DMS79 treated with DMSO at 0.1 percent for 48 hours (cell line): ENCODE measurements around the gene CALN1.
"Not testable (repeated sequence)": the region's sequence is repeated elsewhere in the genome, so short reads cannot be mapped to it uniquely, and the experiment has no call there.

Experiments
- DNase-seq: peaks from one replicate; lab custom pipeline; 2025; lab: John Stamatoyannopoulos, UW

The CALN1 gene

DNA sequence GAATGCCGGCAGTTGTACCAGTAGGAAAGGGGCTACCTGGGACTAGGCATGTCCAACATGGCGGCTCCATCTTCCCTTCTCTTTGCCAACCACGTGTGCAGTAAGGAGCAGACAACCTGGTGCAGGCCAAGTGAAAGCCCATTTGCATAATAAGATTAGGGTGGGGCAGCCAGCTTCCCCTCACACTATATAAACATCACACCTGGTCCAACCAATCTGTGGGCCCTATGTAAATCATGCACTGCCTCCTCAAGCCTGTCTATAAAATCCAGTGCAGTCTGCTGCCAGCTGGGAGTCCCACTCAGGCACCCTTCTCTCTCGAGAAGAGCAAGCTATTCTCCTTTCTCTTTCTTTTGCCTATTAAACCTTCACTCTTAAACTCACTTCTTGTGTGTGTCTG, 429.3 kb downstream of the CALN1 start:
- DNase-seq: no peak

GRCh38 chr7:71976645-71977044, 435.5 kb downstream of the CALN1 start:
- DNase-seq: no peak

GRCh38 chr7:71974611-71975010, 437.5 kb downstream of the CALN1 start:
- DNase-seq: no peak

GRCh38 chr7:71972534-71972933, 439.6 kb downstream of the CALN1 start:
- DNase-seq: no peak

GRCh38 chr7:71970725-71971124, 441.4 kb downstream of the CALN1 start:
- DNase-seq: no peak

DNA sequence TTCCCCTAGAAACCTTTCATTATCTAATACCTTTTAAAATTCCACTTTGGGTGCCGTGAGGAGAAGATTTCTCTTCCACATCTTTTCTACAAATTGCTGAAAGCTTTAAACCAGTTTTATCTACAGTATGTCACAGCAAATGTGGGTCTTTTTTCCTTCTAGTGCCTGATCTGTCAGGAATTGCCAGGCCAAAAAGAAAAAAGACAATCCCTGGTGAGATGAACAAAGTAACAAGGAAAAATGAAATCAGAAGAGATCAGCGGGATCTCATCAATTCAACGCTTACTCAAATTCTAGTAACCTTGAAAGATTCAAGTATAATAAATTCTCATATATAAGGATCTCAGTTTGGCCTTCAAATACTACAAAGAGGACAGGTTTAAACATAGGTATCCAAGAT, 449.5 kb downstream of the CALN1 start:
- no peak for DNase-seq

DNA sequence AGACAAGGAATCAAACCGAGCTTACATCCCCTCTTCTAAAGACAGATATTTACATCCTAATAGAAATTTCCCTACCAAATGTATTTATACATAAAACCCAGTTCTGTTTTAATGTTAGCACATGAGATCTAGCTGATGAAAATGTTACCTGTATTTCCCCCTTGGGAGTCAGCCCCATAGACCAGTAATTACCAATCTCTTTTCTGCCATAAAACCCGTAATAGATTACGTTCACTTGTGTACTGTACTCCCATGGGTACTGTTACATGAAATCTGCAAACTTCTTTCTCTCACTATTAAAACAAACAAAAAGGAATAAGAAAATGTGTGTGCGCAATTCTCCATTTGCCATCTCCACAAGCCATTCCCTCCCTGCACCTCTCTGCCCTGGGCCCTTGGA, 450.9 kb downstream of the CALN1 start:
- DNase-seq: no peak

GRCh38 chr7:71942115-71942514, 470.0 kb downstream of the CALN1 start:
- no peak for DNase-seq

DNA sequence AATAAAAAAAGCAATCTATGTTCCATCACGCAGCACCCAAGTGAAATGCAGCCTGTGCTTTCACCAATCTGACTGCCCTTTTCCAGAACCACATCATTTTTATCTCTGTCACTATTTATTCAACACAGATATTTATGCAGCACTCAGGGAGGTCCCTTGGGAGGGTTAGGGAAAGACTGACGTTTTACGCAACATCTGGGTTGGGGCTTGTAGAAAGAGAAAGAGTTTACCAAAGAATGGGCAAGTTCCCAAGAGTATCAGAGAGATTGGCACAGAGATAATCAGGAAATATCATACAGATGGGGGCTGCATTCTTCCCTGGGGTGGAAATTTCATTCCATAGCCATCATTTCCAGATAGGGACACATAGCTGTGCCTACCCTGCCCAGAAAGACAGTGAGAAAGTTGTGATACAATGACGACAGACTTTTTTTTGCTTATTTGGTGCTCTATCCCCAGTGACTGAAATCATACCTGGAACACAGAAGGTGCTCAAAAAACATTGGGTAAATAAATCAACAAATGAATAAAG, 474.2 kb downstream of the CALN1 start:
- DNase-seq: no peak

DNA sequence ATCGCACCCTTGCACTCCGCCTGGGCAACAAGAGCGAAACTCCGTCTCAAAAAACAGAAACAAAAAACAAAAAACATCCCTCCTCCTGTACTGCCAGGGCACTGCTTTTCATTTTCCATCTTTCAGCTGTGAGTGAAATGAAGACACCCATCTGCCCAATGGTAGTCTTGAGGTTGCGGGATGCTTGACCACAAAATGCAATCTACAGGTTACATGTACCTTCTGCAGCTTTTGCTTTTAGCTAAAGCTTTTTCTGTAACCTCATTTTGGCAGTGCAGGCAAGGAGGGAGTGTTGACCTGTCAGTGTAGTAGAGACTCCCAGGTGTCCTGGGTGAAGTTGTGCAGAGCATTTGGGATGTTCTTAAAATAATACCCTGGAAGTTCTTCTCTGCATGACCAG, 476.5 kb downstream of the CALN1 start:
- no peak for DNase-seq

DNA sequence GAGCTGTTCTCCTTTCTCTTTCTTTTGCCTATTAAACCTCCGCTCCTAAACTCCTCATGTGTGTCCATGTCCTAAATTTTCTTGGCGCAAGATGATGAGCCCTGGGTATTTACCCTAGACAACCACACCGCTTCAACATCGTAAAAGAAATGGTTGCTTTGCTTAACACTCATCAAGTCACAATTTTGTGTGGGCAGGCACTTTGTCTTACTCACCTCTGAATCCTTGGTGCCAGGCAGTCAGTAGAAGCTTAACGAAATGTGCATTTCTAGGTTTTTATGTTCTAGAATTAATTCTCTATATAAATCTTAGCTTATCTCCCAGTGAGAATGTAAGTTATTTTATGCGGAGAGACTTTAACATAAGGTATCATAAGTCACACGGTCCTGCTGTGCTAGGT, 478.7 kb downstream of the CALN1 start:
- no peak for DNase-seq

DNA sequence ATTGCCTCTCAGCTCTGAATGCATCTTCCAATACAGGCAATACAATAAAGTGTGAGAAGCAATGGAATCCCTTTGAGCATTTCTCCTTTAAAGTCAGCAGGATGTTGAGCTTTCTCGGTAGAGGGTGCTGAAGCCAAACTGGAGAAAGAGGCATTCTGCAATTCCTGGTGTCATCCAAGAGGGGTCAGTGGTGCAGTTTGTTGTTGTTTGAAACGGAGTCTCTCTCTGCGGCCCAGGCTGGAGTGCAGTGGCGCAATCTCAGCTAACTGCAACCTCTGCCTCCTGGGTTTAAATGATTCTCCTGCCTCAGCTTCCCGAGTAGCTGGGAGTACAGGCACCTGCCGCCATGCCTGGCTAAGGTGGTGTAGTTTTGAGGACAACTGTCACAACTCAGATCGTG, 486.5 kb downstream of the CALN1 start:
- no peak for DNase-seq

- DNase-seq: not testable (repeated sequence)
Measured at GRCh38 chr7:71914204-71914603, 497.9 kb downstream of the CALN1 start.

DNA sequence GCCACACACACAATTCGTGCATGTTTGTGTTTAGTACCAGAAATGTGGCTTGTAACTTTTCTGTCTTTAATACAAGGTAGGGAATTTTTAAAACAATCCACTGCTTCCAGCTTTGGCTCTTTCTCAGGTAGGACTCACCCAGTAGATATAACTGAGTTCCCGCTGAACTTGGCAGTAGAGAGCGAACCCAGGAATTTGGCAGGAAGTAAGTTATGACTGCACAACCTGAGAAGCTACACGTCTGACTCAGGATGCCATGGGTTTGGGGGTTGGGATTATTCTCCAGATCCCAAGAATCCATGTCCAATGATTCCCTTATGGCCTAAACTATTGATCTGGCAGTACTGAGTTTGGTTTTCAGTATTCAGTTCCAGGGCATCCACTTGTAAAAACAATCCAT, 499.7 kb downstream of the CALN1 start:
- DNase-seq: no peak

DNA sequence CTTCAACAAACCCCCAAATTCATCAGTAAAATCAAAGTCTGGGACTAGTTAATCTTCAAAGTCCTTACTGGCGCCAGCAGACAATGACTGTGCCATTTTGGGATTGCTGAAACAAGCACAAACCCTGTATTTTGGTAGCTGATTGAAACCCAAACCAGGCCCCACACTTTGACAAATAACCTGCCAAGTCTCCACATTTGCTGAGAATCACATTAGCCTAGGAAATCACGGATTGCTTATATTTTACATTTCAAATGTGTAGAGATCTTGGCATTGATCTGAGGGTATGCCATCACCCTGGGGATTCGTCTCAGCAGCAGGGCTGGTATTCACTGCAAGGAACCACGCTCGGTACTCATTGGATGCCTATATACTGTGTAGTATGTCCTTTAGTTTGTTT, 501.1 kb downstream of the CALN1 start:
- DNase-seq: no peak

DNA sequence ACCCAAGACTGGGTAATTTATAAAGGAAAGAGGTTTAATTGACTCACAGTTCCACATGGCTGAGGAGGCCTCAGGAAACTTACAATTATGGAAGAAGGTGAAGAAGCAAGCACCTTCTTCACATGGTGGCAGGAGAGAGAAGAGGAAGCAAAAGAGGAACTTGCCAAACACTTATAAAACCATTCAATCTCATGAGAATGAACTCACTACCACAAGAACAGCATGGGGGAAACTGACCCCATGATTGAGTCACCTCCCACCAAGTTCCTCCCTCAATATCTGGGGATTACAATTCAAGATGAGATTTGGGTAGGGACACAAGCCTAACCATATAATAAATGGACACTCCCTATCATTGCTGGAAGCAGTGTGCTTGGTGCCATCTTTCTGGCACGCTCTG, 506.3 kb downstream of the CALN1 start:
- no peak for DNase-seq

GRCh38 chr7:71904484-71904883, 507.7 kb downstream of the CALN1 start:
- DNase-seq: no peak

DNA sequence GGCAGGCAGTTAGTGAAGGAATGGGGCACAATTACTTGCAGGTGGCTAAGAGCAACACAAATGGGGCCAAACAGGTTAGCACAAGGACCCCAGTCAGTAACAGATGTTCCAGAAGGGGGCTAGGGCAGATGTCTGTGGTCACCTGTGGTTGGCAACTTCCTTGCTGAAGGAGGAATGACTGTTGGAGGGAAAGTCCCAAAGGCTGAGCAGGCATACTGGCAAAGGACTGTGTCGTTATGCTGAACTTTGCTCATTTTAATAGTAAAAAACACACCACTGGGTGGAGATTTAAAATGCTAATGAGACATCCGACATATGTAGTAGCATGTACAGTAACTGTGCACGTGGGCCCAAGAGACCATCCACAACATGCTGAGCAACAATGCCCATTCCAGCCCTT, 511.6 kb downstream of the CALN1 start:
- DNase-seq: no peak

GRCh38 chr7:71896535-71896934, 515.6 kb downstream of the CALN1 start:
- no peak for DNase-seq

DNA sequence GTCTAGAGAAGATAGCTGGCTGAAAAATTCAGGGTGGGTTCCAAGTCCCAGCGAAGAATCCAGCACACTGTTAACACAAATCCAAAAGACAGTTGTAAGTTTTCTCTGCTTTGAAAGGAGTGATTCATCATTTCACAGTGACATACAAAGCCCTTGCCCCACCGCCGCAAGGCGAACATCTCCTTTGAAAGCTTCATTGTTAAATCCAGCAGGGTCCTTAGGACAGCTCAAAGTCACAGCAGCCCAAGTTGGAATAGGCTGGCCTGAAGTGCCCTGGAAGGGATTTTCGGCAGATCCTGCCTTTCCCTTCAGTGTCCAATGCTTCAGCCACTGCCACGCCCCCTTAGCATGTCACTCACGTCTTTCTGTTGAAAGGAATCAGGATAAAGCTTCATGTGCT, 526.1 kb downstream of the CALN1 start:
- no peak for DNase-seq

GRCh38 chr7:71885487-71885886, 526.7 kb downstream of the CALN1 start:
- no peak for DNase-seq

GRCh38 chr7:71883415-71883814, 528.7 kb downstream of the CALN1 start:
- DNase-seq: no peak

- DNase-seq: no peak
Measured at GRCh38 chr7:71871446-71871845, 540.7 kb downstream of the CALN1 start.

DNA sequence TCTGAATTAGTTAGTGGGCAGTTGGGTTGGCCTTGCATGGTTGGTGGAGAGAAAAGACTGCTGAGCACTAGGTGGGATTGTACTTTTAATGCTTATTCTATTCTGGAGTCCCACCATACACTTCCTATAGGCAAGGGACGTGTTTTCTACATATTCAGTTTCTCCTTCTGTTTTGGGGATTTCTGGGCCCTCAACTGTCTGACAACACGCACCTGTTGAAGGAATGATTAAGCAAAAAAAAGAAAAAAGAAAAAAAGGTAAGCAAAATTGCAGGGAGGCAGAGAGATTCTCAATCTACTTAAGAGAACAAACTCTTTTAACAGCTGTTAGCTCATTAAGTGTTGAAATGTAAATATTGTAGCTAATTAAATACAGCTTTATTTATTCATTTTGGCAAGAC, 541.3 kb downstream of the CALN1 start:
- DNase-seq: no peak

- no peak for DNase-seq
Measured at GRCh38 chr7:71868797-71869196, 543.3 kb downstream of the CALN1 start.
